Suprapubic skin (tissue), 4 donors: Measurements from ENCODE around the gene DNAAF8.

Experiments used
- EP300 ChIP-seq: sonication (generic); formaldehyde crosslinking; IDR thresholded peaks from one replicate; pipeline ENCODE4 v1.6.1; 2017; ENCODE audit warnings: antibody characterized with exemption
- POLR2AphosphoS5 ChIP-seq, 3 donors: sonication (generic); formaldehyde crosslinking; IDR thresholded peaks; one replicate each; pipeline ENCODE4 v1.6.1; 2017; ENCODE audit warnings: antibody characterized with exemption in 3 of 3
- TF ChIP-seq, protein P1 (sequence below), 2 donors: fragments of 200-600 bp in 1 of 2; fragments of 450-650 bp in 1 of 2; sonication (generic) in 1 of 2; IDR thresholded peaks; one replicate each; pipeline ENCODE4 v1.5.1; 2016 to 2019; ENCODE audit warnings: antibody characterized with exemption in 2 of 2, mild to moderate bottlenecking in 1 of 2, moderate library complexity in 1 of 2

DNA sequence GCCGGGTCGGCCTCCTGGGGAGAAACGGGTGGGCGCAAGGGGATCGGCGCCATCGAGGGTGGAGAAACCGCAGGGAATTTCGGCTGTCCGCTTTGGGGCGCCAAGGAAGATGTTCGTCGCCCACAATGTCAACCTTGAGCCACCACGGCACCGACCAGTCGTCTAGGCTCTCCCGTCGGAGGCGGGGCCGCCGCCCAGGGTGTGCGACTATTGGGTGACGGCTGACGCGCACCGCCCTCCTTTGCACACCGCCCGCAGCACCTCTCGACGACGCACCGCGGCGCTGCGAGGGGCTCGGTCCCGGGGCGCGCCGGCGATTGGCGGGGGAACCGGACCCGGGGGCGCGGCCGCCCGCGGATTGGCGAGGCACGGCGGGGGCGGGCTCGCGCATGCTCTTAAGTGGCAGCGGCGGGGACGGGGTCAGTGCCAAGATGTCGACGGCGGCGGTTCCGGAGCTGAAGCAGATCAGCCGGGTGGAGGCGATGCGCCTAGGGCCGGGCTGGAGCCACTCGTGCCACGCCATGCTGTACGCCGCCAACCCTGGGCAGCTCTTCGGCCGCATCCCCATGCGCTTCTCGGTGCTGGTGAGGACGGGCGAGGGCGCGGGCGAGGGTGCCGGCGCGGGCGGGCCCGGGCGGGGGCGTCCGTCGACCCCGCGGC, 40.9 kb upstream of the DNAAF8 start, which contains the start of gene NUDT16L1:
- TF ChIP-seq, protein P1, sequence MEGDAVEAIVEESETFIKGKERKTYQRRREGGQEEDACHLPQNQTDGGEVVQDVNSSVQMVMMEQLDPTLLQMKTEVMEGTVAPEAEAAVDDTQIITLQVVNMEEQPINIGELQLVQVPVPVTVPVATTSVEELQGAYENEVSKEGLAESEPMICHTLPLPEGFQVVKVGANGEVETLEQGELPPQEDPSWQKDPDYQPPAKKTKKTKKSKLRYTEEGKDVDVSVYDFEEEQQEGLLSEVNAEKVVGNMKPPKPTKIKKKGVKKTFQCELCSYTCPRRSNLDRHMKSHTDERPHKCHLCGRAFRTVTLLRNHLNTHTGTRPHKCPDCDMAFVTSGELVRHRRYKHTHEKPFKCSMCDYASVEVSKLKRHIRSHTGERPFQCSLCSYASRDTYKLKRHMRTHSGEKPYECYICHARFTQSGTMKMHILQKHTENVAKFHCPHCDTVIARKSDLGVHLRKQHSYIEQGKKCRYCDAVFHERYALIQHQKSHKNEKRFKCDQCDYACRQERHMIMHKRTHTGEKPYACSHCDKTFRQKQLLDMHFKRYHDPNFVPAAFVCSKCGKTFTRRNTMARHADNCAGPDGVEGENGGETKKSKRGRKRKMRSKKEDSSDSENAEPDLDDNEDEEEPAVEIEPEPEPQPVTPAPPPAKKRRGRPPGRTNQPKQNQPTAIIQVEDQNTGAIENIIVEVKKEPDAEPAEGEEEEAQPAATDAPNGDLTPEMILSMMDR (IDR thresholded peaks at IDR 0.05), result peak in 1 of 2 donors; percentile 39
- TF ChIP-seq POLR2AphosphoS5 (IDR thresholded peaks at IDR 0.05), result peak in 2 of 3 donors; percentile 15 to 57
- no peak for TF ChIP-seq EP300
